Raji (cell line): Measurements from ENCODE around the gene FBXO8.

Experiments
- POLR2A ChIP-seq: IDR thresholded peaks from 2 replicates; pipeline ENCODE4 v1.6.1; 2011; ENCODE audit warnings: low read depth, low read length, control low read depth; ENCODE audit not compliant: insufficient read depth

The FBXO8 gene

DNA sequence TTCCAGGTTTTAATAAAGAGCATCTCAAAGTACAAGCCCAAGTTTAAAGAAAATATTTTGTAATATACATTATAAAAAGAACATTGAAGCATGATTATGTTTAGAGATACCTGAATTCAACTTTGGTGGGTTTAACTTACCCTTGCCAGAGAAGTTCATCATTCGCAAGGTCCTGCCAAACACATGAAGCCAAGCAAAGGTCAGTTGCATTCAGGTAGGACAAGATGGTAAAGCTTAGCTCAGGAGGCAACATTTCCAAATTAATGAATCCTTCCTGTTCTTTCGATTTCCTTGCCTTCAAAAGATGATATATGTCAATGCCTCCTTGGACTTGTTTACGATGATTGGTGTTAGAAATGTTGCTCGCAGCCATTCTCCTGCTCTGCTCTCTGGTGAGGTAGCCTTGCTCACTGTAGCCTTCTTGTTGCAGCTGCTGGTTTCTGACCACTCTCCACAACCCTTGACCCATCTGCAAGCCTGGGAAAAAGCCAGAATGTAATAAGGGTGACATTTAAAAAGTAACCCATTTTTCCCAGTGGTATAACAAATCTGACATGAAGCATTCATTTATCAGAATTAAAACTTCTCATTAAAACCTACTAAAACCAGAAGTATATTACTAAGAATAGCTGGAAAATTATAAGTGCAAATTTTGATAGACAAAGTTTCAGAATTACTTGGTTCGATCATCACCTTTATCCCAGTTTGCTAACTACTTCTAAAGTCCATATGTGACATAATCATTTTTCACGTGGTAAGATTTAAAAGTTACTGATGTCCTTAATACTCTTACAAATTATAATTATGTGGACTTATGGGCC is 20.6 kb downstream of the FBXO8 start:
- no peak for TF ChIP-seq POLR2A

DNA sequence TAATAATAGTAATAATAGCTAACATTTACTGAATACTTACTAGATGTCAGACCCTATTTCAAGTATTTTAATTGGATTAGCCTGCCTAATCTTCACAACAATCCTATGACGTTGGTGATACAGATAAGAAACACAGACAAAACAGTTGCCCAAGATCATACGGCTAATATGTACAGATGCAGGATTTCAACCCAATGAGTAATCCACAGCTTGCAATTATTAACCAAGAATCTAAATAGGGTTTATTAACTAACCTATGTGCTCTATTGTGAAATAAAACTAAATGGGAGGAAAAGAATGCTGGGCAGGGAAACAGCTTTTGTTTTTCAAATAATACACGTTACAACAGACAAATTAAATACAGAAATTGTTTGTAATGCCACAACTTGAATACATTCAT is 23.4 kb downstream of the FBXO8 start:
- no peak for TF ChIP-seq POLR2A

DNA sequence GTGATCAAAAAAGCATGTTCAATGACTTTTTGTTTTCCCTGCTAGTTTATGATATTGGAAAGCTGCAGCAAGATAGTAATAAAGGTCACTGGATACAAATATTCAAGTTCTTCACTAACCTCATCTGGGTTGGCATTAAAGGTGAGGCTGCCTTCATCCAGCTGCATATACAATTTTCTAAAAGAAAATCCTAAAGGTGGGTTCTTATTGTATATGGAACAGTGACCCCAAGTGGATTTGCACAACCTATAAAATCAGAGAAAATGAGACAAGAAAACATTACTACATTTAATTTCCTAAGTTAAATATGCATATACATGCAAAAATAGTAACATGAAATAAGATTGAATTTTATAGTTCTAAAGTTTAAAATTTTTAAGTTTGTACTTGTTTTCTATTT is 23.9 kb downstream of the FBXO8 start:
- no peak for TF ChIP-seq POLR2A

DNA sequence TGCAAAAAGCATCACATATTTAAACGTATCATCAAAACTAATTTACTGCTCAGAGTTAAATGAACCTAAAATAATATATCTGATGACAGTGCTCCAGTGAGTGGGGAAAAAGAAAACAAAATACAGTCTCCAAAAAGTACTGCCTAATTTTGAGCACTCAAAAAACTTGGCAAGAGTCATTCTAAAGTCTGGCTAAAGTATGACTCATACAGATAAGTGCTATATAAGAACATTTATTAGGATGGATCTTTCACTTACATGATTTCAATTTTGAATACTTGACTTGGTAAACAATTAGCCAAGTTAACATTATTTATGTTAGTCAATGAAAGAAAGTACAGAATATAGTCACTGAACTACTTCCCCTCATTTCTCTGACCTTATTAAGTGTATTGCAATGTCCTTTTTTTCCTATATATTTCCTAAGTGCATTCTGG is 27.2 kb downstream of the FBXO8 start:
- TF ChIP-seq POLR2A = no peak

DNA sequence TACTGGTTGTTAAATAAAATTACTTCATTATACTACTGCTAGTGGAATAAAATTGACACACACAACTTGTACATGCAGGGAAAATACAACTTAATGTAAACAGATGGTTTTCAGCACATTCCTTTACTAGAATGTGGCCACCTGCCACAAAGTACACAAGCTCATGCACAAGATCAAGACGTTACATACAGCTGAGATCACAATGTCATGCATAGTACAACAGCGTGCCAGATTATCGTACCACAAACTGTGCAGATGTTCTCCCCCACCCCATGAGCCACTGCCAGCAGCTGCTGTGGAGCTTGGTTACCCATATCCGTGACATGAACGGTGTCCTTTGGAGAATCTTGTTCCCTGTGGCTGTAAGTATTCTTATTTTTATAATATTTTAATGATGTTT is 27.7 kb downstream of the FBXO8 start:
- no peak for TF ChIP-seq POLR2A

DNA sequence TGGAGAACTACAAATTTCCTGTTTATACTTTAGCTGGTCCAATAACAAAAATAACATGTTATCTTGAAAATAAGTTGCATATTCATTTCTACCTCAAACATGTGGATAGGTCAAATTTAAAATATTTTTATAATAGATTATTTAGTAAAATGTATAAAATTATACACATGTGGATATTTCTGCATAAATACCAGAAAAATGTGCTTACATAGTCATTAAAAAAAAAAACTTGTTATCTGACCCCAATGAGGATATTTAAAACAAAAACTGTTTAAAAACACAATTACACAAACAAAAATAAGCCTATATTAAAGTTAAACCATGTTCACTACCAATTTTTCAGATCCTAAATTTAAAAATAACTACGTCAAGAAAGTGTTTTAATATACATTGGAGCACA is 28.1 kb downstream of the FBXO8 start:
- no peak for TF ChIP-seq POLR2A

DNA sequence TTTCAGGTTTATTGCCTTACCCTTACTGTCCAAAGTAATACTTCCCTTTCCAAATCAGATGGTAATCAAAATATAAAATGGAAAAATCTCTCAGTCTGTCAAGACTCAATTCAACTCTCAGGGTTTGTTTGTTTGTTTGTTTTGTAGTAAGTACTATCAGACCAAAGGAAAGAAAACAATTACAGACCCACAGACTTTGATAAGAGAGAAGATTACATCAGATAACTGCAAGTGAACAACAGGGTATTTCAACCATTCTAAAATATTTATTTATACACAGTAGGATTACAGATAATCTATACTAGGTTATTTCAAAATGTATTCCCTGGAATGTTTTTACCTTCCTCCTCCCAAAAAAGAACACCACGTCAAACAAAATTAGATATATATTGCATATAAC is 28.9 kb downstream of the FBXO8 start:
- TF ChIP-seq POLR2A = no peak

DNA sequence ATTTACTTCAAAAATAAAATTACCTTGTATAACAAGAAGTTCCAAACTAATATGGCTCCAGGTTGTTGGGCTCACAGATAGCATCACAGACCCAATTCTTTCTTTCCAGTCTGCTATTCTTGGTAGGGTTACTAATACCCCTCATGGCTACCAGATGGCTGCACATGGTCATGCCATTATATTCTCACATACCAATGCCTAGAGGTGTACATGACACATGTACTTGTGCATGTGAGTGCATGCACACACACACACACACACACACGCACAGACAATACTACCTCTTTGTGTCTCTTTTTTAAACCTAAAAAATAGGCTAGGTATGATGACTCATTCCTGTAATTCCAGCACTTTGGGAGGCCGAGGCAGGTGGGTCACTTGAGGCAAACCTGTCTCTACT is 31.1 kb downstream of the FBXO8 start:
- no peak for TF ChIP-seq POLR2A

DNA sequence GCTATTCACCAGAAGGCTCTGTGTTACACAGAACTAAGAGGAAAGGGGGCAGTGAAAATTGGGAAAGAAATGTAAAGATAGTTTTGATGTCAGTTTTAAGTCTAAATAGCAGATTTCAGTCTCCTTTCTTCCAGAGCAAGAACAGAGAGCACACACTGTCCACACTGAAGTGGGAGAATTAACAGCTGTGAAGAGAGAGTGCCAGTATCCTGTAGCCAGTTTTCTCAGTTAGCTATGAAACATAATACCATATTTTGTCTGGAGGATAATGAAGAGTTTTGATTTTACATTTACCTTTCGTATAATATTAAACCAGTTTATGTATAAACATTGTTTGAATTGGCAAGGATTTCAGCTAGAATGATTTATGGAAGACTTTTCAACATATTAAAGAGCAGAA is 35.1 kb downstream of the FBXO8 start:
- no peak for TF ChIP-seq POLR2A

DNA sequence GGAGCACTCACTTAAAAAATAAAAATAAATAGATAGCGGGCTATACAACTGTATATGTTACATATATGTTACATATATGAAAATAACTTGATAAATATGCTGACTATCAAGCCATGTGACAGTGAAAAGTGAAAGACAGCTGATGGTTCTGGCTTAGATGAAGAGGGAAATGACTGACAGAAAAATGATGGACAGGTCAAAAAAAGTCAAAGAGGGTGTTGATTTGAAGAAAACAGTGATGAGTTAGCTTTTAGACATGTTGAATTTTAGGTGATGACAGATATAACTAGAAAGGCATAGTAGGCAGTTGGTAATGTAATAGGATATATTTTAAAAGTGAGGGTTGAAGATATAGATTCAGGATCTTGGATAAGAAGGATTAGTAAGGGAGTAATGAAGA is 37.8 kb downstream of the FBXO8 start:
- TF ChIP-seq POLR2A = no peak

DNA sequence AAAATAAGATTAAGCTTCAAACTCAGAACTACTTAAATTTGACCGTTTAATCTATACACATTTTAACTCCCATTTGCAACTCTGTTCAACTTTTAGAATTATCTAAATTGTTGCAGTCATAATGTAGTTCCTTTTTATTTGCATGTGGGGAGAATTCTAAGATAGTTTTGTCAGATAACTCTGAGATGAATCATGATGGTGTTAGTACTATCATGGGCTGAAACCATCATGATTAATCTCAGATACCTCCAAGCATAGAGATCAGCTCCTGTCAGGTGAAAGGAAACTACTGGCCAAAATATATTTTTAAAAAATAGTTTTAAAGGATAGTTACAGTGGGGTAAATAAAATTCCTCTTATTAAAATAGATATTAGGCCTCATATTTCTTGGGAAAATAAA is 39.0 kb downstream of the FBXO8 start:
- no peak for TF ChIP-seq POLR2A

DNA sequence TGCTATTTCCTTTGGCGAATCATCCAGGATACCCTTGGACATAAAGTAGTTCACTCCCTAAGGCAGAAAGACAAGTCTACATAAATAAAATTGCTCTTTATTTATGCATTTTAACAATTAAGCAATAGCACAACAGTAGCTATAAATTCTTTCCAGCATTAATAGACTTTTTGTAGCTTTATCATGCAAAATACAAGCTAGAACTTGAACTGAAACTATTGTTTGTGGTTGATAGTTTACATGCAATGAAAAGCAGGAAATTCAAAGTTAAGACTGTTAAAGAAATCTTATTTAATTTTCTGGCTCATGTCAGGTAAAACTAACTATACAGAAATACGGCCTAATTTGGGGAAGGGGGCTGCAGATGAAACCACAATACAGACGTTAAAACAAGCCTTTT is 42.3 kb downstream of the FBXO8 start:
- TF ChIP-seq POLR2A = no peak

DNA sequence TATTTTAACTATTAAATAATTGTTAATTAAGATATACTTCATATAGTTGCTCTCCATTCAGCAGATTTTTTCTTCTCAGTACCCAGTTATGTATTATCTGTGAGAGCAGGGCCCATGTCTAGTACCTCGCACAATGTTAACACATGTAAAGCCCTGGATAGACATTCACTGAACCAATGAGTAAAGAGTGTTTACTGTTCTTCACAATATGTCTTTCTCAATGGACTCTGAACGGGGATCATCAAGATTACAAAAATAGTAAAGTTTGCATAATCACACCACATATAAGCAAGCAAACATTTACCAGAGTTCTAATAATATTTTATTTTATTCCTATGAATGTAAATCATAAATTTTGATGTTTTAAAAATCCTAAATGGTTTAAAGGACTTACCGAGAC is 47.1 kb downstream of the FBXO8 start:
- TF ChIP-seq POLR2A = no peak

DNA sequence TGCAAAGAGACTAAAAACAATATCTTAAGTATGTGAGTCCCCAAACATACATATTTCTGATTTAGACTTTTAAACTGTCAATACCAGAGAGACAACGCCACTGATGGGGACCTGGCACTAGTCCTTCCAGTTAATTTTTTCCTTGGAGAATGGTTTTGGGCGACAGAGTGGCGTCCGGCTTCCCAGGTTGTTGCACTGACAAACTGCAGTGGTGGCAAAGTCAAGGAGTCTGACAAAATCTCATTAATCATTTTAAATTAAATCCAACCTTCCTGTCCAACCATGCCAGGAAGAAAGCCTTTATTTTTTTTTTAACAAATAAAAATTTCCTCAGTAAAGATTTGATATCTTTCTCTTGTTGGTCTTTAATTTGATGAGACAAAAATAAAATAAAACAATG is 52.8 kb downstream of the FBXO8 start:
- TF ChIP-seq POLR2A = no peak

DNA sequence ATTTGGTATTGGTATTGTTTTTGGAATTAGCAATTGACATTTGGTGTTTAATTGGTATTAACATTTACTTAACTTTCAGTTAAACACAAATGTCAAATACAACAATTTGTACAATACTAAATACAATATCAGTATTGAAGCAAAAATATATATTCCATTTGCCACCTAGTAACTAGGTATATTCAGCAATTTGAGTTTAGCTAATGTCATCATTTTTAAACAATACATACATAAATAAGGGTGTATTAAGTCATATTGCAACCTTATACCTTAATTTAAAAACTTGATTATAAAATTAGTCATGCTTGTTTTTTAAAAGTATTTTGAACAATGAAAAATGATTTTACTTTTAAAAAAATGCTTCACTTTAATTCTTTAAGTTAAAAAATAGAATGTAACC is 53.3 kb downstream of the FBXO8 start:
- TF ChIP-seq POLR2A = no peak

DNA sequence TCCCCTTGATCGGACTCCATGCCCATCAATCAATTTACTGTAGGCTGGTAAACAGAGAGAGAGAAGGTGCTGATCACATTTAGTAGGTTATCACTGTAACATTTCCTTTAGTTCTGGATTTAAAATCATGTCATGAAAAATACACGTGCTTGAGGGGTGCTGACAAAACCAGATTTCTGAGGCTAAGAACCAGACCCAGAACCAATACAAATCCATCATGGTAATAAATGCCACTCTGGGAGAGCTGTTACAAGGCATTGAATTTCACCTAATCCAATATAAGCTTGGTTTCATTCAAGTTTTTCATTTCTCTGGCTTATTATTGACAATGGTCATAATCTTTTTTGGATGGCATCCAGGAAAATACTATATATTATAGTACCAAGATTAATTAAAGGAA is 54.5 kb downstream of the FBXO8 start:
- TF ChIP-seq POLR2A = no peak
